Stimulated activated CD4-positive, alpha-beta T cell treated with anti-CD3 and anti-CD28 coated beads, Interleukin-15, amount 100 ng/mL, for 24 hours (primary cell): ENCODE data around the gene PCSK6.

ENCODE experiments used
- DNase-seq: peaks from one replicate; pipeline ENCODE4 v3.0.0-alpha.2; 2020

The PCSK6 gene

GRCh38 chr15:101498717-101499480, 9.4 kb upstream of the PCSK6 start:
- DNase-seq = no peak

- DNase-seq = no peak
These were observed 8.7 kb upstream of the PCSK6 start for GRCh38 chr15:101498076-101498716.

GRCh38 chr15:101497484-101498034, 8.1 kb upstream of the PCSK6 start:
- no peak for DNase-seq

GRCh38 chr15:101497017-101497416, 7.5 kb upstream of the PCSK6 start:
- no peak for DNase-seq

GRCh38 chr15:101496198-101496986, 6.9 kb upstream of the PCSK6 start:
- DNase-seq = no peak

- DNase-seq = no peak
These were observed 6.1 kb upstream of the PCSK6 start for GRCh38 chr15:101495334-101496197.

GRCh38 chr15:101494251-101494796, 4.8 kb upstream of the PCSK6 start:
- no peak for DNase-seq

GRCh38 chr15:101492766-101493692, 3.5 kb upstream of the PCSK6 start:
- no peak for DNase-seq

- DNase-seq = no peak
These were observed 2.5 kb upstream of the PCSK6 start for GRCh38 chr15:101491734-101492640.

- DNase-seq = no peak
These were observed 1.6 kb upstream of the PCSK6 start for GRCh38 chr15:101490922-101491733.

- DNase-seq = no peak
These were observed 943 bp upstream of the PCSK6 start for GRCh38 chr15:101490408-101490891.

- peak; percentile 54 for DNase-seq
These were observed 289 bp downstream of the PCSK6 start for GRCh38 chr15:101489237-101489598.

- DNase-seq = no peak
These were observed 975 bp downstream of the PCSK6 start for GRCh38 chr15:101488300-101489164.

GRCh38 chr15:101486696-101487459, 2.6 kb downstream of the PCSK6 start:
- DNase-seq = no peak

- no peak for DNase-seq
These were observed 6.0 kb downstream of the PCSK6 start for GRCh38 chr15:101483462-101483861.

GRCh38 chr15:101482526-101483371, 6.8 kb downstream of the PCSK6 start:
- DNase-seq = no peak
